SU-DHL-6 (cell line): ENCODE results near the gene MYB.

ENCODE experiments used
- H2AFZ ChIP-seq: fragments of 200-600 bp; sonication (generic); 2 replicates; pipeline ENCODE4 v1.6.1; 2014; ENCODE audit warnings: low read depth, mild to moderate bottlenecking, moderate library complexity, mixed read lengths, antibody characterized with exemption, low read length; ENCODE audit not compliant: severe bottlenecking
- H3F3A ChIP-seq: fragments of 200-600 bp; shearing (Covaris generic); 2 replicates; pipeline ENCODE4 v1.6.0; 2016; ENCODE audit warnings: antibody characterized with exemption, mild to moderate bottlenecking; ENCODE audit not compliant: insufficient read depth
- H3K27ac ChIP-seq: fragments of 200-600 bp; sonication (generic); 2 replicates; pipeline ENCODE4 v1.5.1; 2016; ENCODE audit warnings: low read depth, mild to moderate bottlenecking, low read length, moderate library complexity, mixed read lengths
- H3K27me3 ChIP-seq: fragments of 200-600 bp; sonication (generic), shearing (Covaris generic); 2 replicates; pipeline ENCODE4 v1.6.0; 2014; ENCODE audit warnings: mild to moderate bottlenecking, low read length
- H3K36me3 ChIP-seq: fragments of 200-600 bp; sonication (generic); 2 replicates; pipeline ENCODE4 v1.6.1; 2014; ENCODE audit warnings: mild to moderate bottlenecking, low read length, mixed read lengths
- H3K4me2 ChIP-seq: fragments of 300-600, 200-600 bp; shearing (Covaris generic), sonication (generic); 2 replicates; pipeline ENCODE4 v1.6.0; 2014; ENCODE audit warnings: low read length, low read depth, mild to moderate bottlenecking; ENCODE audit not compliant: poor library complexity, severe bottlenecking
- H3K4me3 ChIP-seq: fragments of 200-600 bp; sonication (generic); 2 replicates; pipeline ENCODE4 v1.5.1; 2014; ENCODE audit warnings: antibody characterized with exemption, low read length, mild to moderate bottlenecking, mixed read lengths; ENCODE audit not compliant: insufficient read depth, poor library complexity, severe bottlenecking
- H3K79me2 ChIP-seq: fragments of 200-600 bp; sonication (generic); 2 replicates; pipeline ENCODE4 v1.6.1; 2014; ENCODE audit warnings: mild to moderate bottlenecking, low read length, moderate library complexity; ENCODE audit not compliant: insufficient read depth
- H3K9ac ChIP-seq: fragments of 200-600 bp; sonication (generic); 2 replicates; pipeline ENCODE4 v1.7.0; 2014; ENCODE audit warnings: mild to moderate bottlenecking, low read length
- H3K9me2 ChIP-seq: fragments of 200-600 bp; sonication (generic); replicated peaks from 2 replicates; pipeline ENCODE4 v1.6.1; 2014; ENCODE audit warnings: low read length; ENCODE audit not compliant: insufficient read depth
- H3K9me3 ChIP-seq: fragments of 200-600 bp; sonication (generic); 2 replicates; pipeline ENCODE4 v1.6.1; 2014; ENCODE audit warnings: low read length, mixed read lengths; ENCODE audit not compliant: insufficient read depth
- H4K20me1 ChIP-seq: fragments of 200-600 bp; sonication (generic); 2 replicates; pipeline ENCODE4 v1.6.1; 2014; ENCODE audit warnings: low read depth, mild to moderate bottlenecking, antibody characterized with exemption, low read length, moderate library complexity, mixed read lengths
- EZH2phosphoT487 ChIP-seq: fragments of 200-600 bp; sonication (generic), shearing (Covaris generic); conservative IDR thresholded peaks from 2 replicates; pipeline ENCODE4 v1.6.1; 2018; ENCODE audit warnings: mild to moderate bottlenecking, antibody characterized with exemption, low read length, moderate library complexity, mixed read lengths
- TF ChIP-seq, protein P1 (sequence below): fragments of 200-600 bp; sonication (generic); IDR thresholded peaks from one replicate; pipeline ENCODE4 v1.5.1; 2017; ENCODE audit warnings: antibody characterized with exemption, mild to moderate bottlenecking, low read length, moderate library complexity; ENCODE audit not compliant: insufficient read depth, poor library complexity, severe bottlenecking

MYB gene

GRCh38 chr6:135224037-135224647, 43.0 kb downstream of the MYB start:
- H3K9me2 ChIP-seq: no peaks in the 10 kb centered on the region
- no peak overlapping the region for H3K9ac ChIP-seq
- no peak overlapping the region for H3K4me3 ChIP-seq
- H4K20me1 ChIP-seq: no peaks in the 10 kb centered on the region
- H3K36me3 ChIP-seq: no peaks in the 10 kb centered on the region
- no peak for TF ChIP-seq EZH2phosphoT487
- TF ChIP-seq, protein P1, sequence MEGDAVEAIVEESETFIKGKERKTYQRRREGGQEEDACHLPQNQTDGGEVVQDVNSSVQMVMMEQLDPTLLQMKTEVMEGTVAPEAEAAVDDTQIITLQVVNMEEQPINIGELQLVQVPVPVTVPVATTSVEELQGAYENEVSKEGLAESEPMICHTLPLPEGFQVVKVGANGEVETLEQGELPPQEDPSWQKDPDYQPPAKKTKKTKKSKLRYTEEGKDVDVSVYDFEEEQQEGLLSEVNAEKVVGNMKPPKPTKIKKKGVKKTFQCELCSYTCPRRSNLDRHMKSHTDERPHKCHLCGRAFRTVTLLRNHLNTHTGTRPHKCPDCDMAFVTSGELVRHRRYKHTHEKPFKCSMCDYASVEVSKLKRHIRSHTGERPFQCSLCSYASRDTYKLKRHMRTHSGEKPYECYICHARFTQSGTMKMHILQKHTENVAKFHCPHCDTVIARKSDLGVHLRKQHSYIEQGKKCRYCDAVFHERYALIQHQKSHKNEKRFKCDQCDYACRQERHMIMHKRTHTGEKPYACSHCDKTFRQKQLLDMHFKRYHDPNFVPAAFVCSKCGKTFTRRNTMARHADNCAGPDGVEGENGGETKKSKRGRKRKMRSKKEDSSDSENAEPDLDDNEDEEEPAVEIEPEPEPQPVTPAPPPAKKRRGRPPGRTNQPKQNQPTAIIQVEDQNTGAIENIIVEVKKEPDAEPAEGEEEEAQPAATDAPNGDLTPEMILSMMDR: no peak
- no peaks in the 10 kb centered on the region for H3F3A ChIP-seq
- no peaks in the 10 kb centered on the region for H3K9me3 ChIP-seq
- no peaks in the 10 kb centered on the region for H3K79me2 ChIP-seq
- H3K27me3 ChIP-seq: no peaks in the 10 kb centered on the region
- no peak overlapping the region for H2AFZ ChIP-seq
- no peak overlapping the region for H3K27ac ChIP-seq
- H3K4me2 ChIP-seq: no peak overlapping the region

- Histone ChIP-seq H3K9me2 (no peaks in the 10 kb centered on the region), H3K36me3 (no peaks in the 10 kb centered on the region), H3K27me3 (no peaks in the 10 kb centered on the region), H3K4me2 (no peak overlapping the region), H3K4me3 (no peak overlapping the region), H3K27ac (no peak overlapping the region), H3K9me3 (no peaks in the 10 kb centered on the region), H3K79me2 (no peaks in the 10 kb centered on the region), H3F3A (no peaks in the 10 kb centered on the region), H2AFZ (no peak overlapping the region), H4K20me1 (no peaks in the 10 kb centered on the region), H3K9ac (no peak overlapping the region)
- no peak for TF ChIP-seq EZH2phosphoT487
- TF ChIP-seq, protein P1: no peak
These were observed 44.8 kb downstream of the MYB start for GRCh38 chr6:135225911-135226310.

DNA sequence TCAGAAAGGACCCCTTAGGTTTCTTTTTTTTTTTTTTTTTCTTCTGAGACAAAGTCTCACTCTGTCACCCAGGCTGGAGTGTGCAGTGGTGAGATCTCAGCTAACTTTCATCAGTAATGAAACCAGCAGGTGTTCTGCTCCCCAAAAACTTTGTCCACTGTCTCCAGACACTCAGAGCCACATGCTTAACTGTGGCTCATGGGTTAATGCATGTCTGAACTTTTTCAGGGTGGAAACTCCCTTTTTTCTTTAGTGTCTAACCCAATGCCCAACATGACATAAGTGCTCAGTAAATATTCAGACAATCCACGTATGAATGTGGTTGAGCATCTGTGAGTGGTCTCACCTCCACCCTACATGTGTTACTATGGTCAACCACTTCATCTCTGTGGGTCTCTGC, 45.4 kb downstream of the MYB start:
- Histone ChIP-seq H3K4me2 (no peak overlapping the region), H2AFZ (no peak overlapping the region), H3F3A (no peaks in the 10 kb centered on the region), H4K20me1 (no peaks in the 10 kb centered on the region), H3K9ac (no peak overlapping the region), H3K4me3 (no peak overlapping the region), H3K9me3 (no peaks in the 10 kb centered on the region), H3K79me2 (no peaks in the 10 kb centered on the region), H3K27ac (no peak overlapping the region), H3K36me3 (no peaks in the 10 kb centered on the region), H3K27me3 (no peaks in the 10 kb centered on the region), H3K9me2 (no peaks in the 10 kb centered on the region)
- TF ChIP-seq, protein P1: no peak
- no peak for TF ChIP-seq EZH2phosphoT487
